Measurements from ENCODE around the gene MLH3. TPM values are rescaled to one million over a fixed set of nuclear protein-coding genes. Genes with fewer than 3 reads are reported as not detected.
"Not testable (repeated sequence)": the region's sequence is repeated elsewhere in the genome, so short reads cannot be mapped to it uniquely, and the experiment has no call there.

Gene MLH3
- total RNA-seq, 2 experiments from 2014 or later: 19.5 to 23.8 TPM

GRCh38 chr14:75068294-75069120, 17.2 kb upstream of the MLH3 start:
- ChIA-PET POLR2A (interaction anchor here (1.2 to 1.4 kb wide), 2 partner anchors 17 to 58 kb away, joined by 3 to 5 read pairs; partner anchors contain the start of gene MLH3), CTCF (interaction anchor here (0.9 to 1.5 kb wide), 3 partner anchors 16 to 20 kb away, joined by 3 to 4 read pairs (median 4); partner anchors contain the start of gene MLH3)

GRCh38 chr14:75067765-75068164, 16.5 kb upstream of the MLH3 start:
- CTCF ChIA-PET: interaction anchor here (1.5 kb wide), 1 partner anchor 15 kb away, joined by 3 read pairs; no protein-coding TSS in a partner anchor
- POLR2A ChIA-PET: not testable (repeated sequence)

GRCh38 chr14:75067212-75067611, 15.9 kb upstream of the MLH3 start:
- ChIA-PET POLR2A (no interaction called here), CTCF (interaction anchor here (1.5 kb wide), 1 partner anchor 15 kb away, joined by 3 read pairs; no protein-coding TSS in a partner anchor)

- ChIA-PET CTCF (no interaction called here), POLR2A (no interaction called here)
These were observed 15.4 kb upstream of the MLH3 start for GRCh38 chr14:75066691-75067090.

GRCh38 chr14:75064205-75064567, 12.9 kb upstream of the MLH3 start:
- ChIA-PET POLR2A (interaction anchor here (0.9 kb wide), 1 partner anchor 63 kb away, joined by 3 read pairs; the partner anchor contains the start of gene NEK9), CTCF (interaction anchor here (0.8 to 2.2 kb wide), 5 partner anchors 11 to 203 kb away, joined by 3 to 7 read pairs (median 4); partner anchors contain the start of gene MLH3)

DNA sequence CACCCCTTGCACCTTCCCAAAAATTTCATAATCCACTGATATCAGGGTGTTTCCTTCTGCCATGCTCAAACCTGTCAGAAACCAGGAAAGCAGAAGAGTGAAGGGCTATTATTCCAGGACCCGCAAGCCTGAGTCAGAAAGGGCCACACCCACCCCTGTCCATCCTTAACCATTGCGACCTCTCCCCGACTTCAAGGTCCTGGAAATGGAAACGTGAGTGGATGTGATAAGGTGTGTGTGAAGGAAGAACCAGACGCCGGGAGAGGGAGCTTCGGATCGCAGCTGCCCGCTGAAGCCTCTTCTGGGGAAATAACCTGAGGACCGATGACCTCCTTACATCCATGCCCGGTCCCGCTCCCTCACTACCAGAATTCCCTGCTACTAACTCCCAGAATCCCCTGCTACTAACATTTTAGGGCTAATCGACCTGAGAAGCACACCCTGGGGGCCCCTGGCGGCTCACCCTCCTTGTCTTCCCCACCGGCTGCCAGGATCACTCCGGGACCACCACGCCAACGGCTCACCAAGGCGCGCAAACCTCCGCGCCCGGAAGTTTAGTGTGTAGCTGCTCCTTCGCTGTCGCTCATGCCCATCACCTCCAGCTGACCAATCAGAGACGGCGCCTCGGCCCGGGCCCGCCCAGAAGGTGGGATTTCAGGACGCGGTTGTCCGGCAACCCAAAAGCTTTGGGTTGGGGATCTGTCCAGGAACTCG, 12.4 kb upstream of the MLH3 start, which contains the start of gene ACYP1:
ACYP1 (minus strand) TSS at position 534 of the 714 bp plus-strand sequence; CDS start at position 63, 471 bp downstream.
- ChIA-PET CTCF (interaction anchor here (0.8 to 2.2 kb wide), 5 partner anchors 11 to 202 kb away, joined by 3 to 7 read pairs (median 4); partner anchors contain the start of gene MLH3), POLR2A (interaction anchor here (0.9 to 1.2 kb wide), 2 partner anchors 61 to 63 kb away, joined by 3 to 5 read pairs; partner anchors contain the start of genes EIF2B2 and NEK9)

DNA sequence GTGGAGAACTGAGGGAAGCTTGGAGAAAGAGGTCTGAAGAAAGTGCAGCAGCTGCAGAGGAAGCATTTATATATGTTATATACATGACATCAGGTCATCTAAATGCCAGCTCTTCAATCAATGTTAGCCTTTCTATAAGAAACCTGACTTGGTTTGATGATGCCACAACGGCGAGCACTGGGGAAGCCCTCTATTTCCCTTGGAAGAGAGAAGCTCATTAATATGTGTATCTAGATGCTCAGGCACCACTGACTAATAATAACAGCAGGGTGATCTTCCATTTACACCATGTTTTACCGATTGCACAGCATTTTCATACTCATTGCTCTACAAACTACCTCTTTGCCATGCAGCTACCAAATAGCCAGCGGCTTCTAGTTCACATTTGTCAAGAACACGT, 11.7 kb upstream of the MLH3 start:
- ChIA-PET POLR2A (interaction anchor here (0.6 to 1.2 kb wide), 3 partner anchors 51 to 64 kb away, joined by 3 to 5 read pairs (median 4); partner anchors contain the start of genes EIF2B2 and NEK9), CTCF (interaction anchor here (1.3 to 2.2 kb wide), 2 partner anchors 11 to 18 kb away, joined by 4 to 7 read pairs; partner anchors contain the start of gene MLH3)

GRCh38 chr14:75060420-75060819, 9.2 kb upstream of the MLH3 start:
- ChIA-PET POLR2A (no interaction called here), CTCF (interaction anchor here (0.6 kb wide), 1 partner anchor 48 kb away, joined by 3 read pairs; no protein-coding TSS in a partner anchor)

DNA sequence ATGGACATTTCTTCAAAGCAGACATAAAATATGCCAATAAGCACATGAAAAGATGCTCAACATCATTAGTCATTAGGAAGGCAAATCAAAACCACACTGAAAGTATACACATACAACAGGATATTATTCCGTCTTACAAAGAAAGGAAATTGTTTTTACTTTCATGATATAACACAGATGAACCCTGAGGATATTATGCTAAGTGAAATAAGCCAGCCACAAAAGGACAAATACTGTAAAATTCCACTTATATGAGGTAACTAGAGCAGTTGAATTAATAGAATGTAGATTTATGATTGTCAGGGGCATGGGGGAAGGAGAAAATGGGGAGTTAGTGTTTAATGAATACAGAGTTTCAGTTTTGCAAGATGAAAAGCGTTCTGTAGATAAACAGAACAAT, 8.4 kb upstream of the MLH3 start:
- CTCF ChIA-PET: interaction anchor here (0.6 to 0.7 kb wide), 2 partner anchors 19 to 47 kb away, joined by 3 to 5 read pairs; no protein-coding TSS in a partner anchor
- POLR2A ChIA-PET: no interaction called here

- CTCF ChIA-PET: no interaction called here
- POLR2A ChIA-PET: no interaction called here
These were observed 3.2 kb upstream of the MLH3 start for GRCh38 chr14:75054421-75054820.

DNA sequence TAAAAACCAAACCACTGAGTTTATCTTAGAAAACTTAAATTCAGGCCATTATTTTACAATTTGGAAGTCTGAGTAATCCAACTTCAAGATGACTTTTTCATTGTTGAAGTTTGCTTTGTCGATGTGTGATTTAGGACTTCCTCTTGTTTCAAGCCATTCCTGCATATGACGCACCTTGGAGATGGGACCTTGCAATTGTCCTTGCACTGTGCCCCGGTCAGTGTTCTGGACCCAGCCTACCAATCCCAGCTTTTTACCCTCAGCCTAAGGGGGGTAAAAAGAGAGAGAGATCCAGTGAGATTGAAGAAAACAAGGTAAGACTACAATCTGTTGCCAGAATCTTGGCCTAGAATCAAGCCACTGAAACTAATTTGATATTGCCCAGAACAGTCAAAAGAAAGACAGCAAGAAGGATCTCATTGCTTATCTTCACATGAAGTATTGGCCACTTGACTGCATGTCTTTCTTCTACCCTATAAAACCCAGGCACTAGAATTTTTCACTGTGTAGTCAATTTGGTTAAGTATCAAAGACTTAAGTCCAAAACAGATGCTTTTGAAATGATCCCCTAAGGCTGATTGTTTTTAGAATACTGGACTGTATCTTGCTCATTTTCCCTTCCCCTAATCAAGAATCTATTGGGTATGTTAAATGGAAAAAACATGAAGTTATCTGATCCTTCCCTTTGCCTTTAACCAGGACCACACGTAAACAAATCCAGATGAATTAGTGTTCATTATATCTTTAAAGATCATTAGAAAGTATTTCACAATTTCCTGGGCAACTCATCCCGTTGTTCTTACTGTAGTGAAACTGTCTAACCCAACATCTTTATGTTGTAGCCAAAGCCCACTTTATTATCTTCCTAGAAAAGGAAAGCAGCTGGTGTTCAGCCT, 2.4 kb upstream of the MLH3 start:
- ChIA-PET CTCF (no interaction called here), POLR2A (no interaction called here)

DNA sequence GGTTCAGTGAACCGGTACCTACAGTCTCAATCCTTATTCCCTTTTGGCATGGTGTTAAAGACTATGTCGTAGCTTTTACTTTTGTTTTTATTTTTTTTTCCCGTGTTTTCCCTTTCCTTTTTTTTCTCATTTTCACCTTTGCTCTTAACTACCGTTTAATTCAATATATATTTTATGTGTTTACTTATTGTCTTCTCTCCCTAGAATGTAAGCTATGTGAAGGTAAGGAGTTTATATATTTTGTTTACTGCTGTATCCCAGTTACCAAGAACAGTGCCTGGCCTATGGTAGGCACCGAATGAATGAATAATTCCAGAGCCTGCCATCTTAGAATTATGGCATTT, 261 bp upstream of the MLH3 start:
- POLR2A ChIA-PET: interaction anchor here (1.0 to 1.3 kb wide), 2 partner anchors 18 to 129 kb away, joined by 3 to 5 read pairs; partner anchors contain the start of genes RPS6KL1 and ZC2HC1C
- CTCF ChIA-PET: interaction anchor here (0.6 to 1.9 kb wide), 6 partner anchors 12 to 174 kb away, joined by 3 to 7 read pairs (median 3); partner anchors contain the start of gene ACYP1

DNA sequence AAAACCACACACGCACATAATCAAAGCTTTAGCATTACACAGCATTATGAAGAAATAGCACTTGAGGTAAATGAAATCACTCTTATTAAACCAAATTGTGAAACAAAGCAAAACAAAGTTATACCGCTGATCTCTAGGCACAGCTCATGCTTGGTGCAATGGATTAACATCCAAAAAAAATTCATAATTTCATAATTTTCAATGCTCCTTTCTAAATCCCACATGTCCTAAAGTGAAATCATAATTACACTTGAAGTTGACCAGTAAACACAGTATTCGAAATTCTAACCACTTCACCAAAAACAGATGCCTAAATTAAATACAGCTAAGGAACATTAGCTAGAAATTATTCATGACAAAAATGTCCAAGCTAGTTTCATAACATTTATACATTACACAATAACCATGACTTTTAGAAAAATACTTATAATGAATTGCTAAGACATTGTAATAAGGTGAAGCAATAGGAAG, 1.5 kb downstream of the MLH3 start:
- CTCF ChIA-PET: interaction anchor here (0.5 to 1.6 kb wide), 3 partner anchors 19 to 1999 kb away, joined by 3 to 4 read pairs (median 3); partner anchors contain the start of gene ZC2HC1C
- POLR2A ChIA-PET: interaction anchor here (1.1 to 1.3 kb wide), 2 partner anchors 16 to 20 kb away, joined by 3 read pairs; partner anchors contain the start of gene ZC2HC1C

DNA sequence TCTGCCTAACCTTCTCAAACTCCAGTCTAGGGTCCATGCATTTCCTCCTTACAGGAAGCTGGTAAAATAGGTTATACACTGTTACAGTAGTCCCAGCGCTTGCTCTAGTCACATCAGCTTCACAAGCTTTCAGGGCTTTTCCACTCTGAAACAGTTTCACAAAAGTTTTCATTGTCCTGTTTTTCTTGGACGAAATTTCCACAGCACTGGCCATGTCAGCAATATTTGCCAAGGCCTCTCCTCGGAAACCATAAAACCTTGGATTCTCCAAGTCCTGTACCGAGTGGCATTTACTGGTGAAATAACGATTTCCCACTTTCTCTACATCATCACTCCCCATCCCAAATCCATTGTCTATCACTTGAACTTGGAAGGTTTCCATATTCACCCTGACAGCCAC, 2.1 kb downstream of the MLH3 start:
- CTCF ChIA-PET: interaction anchor here (1.6 kb wide), 1 partner anchor 104 kb away, joined by 3 read pairs; no protein-coding TSS in a partner anchor

DNA sequence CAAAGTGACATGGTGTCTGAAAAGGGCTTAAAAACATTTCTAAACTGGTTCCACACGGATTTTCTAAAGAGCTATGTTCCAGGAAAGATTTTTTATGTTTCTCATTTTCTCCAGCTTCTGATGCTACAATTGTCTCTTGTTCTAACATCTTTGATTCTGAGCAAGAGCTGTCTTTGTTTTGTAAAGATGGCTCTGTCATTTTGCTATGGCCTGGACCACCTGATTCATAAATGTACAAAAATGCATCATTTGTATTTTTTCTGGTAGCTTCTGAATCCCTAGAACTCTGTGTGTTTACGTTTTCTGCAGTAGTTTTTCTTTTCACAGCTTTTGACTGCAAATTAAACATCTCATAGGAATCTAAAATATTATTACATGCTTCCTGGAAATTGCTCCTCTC, 3.2 kb downstream of the MLH3 start:
- ChIA-PET POLR2A (no interaction called here), CTCF (no interaction called here)

More for the DNA sequence above, 2.1 kb downstream of the MLH3 start:
- POLR2A ChIA-PET: interaction anchor here (1.1 kb wide), 1 partner anchor 20 kb away, joined by 3 read pairs; the partner anchor contains the start of gene ZC2HC1C

- POLR2A ChIA-PET: no interaction called here
- CTCF ChIA-PET: no interaction called here
These were observed 3.8 kb downstream of the MLH3 start for GRCh38 chr14:75047506-75047905.

- POLR2A ChIA-PET: no interaction called here
- CTCF ChIA-PET: no interaction called here
These were observed 4.4 kb downstream of the MLH3 start for GRCh38 chr14:75046899-75047298.

GRCh38 chr14:75046275-75046674, 5.0 kb downstream of the MLH3 start:
- POLR2A ChIA-PET: no interaction called here
- CTCF ChIA-PET: no interaction called here

Measured in activated CD8-positive, alpha-beta memory T cell treated with anti-CD3 and anti-CD28 coated beads for 36 hours (primary cell).